HL-60/S4 treated with retinoic acid at 250 ng/mL for 4 days and 3 days (cell line): Measurements from ENCODE around the gene HDAC6.
"Not testable (repeated sequence)": the region's sequence is repeated elsewhere in the genome, so short reads cannot be mapped to it uniquely, and the experiment has no call there.

Source experiments
- in situ Hi-C: fragments of 300-500 bp; cut with MboI; formaldehyde crosslinking; loops from 2 replicates; pipeline ENCODE4 v1.7.0; 2022; ENCODE audit warnings: low sequenced_read_pairs

Gene HDAC6

GRCh38 chrX:48789366-48790220, 12.3 kb upstream of the HDAC6 start:
- in situ Hi-C loops: no loop called here

- in situ Hi-C loops: no loop called here
Observed at GRCh38 chrX:48790477-48790876, 11.4 kb upstream of the HDAC6 start.

- in situ Hi-C loops: no loop called here
Observed at GRCh38 chrX:48791063-48791820, 10.6 kb upstream of the HDAC6 start.

GRCh38 chrX:48792219-48792618, 9.6 kb upstream of the HDAC6 start:
- in situ Hi-C loops: no loop called here

GRCh38 chrX:48793935-48794334, 7.9 kb upstream of the HDAC6 start:
- in situ Hi-C loops: no loop called here

GRCh38 chrX:48794340-48794910, 7.4 kb upstream of the HDAC6 start:
- in situ Hi-C loops: no loop called here

- in situ Hi-C loops: no loop called here
Observed at GRCh38 chrX:48794911-48795515, 6.9 kb upstream of the HDAC6 start.

- in situ Hi-C loops: no loop called here
Observed at GRCh38 chrX:48798318-48798717, 3.5 kb upstream of the HDAC6 start.

- in situ Hi-C loops: no loop called here
Observed at GRCh38 chrX:48800574-48801279, 1.1 kb upstream of the HDAC6 start.

GRCh38 chrX:48802089-48802904, 430 bp downstream of the HDAC6 start:
- in situ Hi-C loops: no loop called here

- in situ Hi-C loops: no loop called here
Observed at GRCh38 chrX:48802905-48803200, 986 bp downstream of the HDAC6 start.

- in situ Hi-C loops: no loop called here
Observed at GRCh38 chrX:48806081-48806480, 4.2 kb downstream of the HDAC6 start.

GRCh38 chrX:48813644-48814043, 11.8 kb downstream of the HDAC6 start:
- in situ Hi-C loops: no loop called here

- in situ Hi-C loops: no loop called here
Observed at GRCh38 chrX:48814722-48815121, 12.9 kb downstream of the HDAC6 start.

GRCh38 chrX:48815266-48815665, 13.4 kb downstream of the HDAC6 start:
- in situ Hi-C loops: no loop called here

GRCh38 chrX:48816014-48816810, 14.3 kb downstream of the HDAC6 start:
- in situ Hi-C loops: no loop called here

GRCh38 chrX:48818098-48818497, 16.2 kb downstream of the HDAC6 start:
- in situ Hi-C loops: no loop called here

- in situ Hi-C loops: no loop called here
Observed at GRCh38 chrX:48818866-48819265, 17.0 kb downstream of the HDAC6 start.

- in situ Hi-C loops: not testable (repeated sequence)
Observed at GRCh38 chrX:48819394-48819793, 17.5 kb downstream of the HDAC6 start.
